ENCODE measurements around the gene VPS16.

GRCh38 chr20:2794866-2795447 lies 45.6 kb upstream of the VPS16 start:
- no peak for TF ChIP-seq CTCF (IDR thresholded peaks at IDR 0.05)
- no peak for TF ChIP-seq ZNF532 (CRISPR knock-in tag; IDR thresholded peaks at IDR 0.05; ENCODE audit: borderline replicate concordance)
- no peak for TF ChIP-seq CREM (CRISPR knock-in tag; IDR thresholded peaks at IDR 0.05)
- TF ChIP-seq TP53 (CRISPR knock-in tag; IDR thresholded peaks at IDR 0.05), result no peak
- no peak for TF ChIP-seq NR2C2 (CRISPR knock-in tag; IDR thresholded peaks at IDR 0.05)
